K562 (cell line): ENCODE measurements around the gene CREB3L1. TPM values are rescaled to one million over a fixed set of nuclear protein-coding genes. Genes with fewer than 3 reads are reported as not detected.
A peak's percentile ranks its signal among the peaks of the same experiment; 100 is the strongest.

ENCODE experiments used
- ATAC-seq: fragments of 200-7000 bp; cut with Tn5 transposase; 3 replicates; pipeline ENCODE4 v1.9.1; 2020; ENCODE audit warnings: moderate library complexity
- BruUV-seq: library from RNA; stranded (reverse); fragments of 400-500 nt; replicated peaks from 2 replicates; lab custom pipeline; 2021; lab: Mats Ljungman, UMichigan
- CTCF ChIA-PET: fragments of 300-600 bp; formaldehyde crosslinking; extraction: SDS; loops from one replicate; lab custom pipeline; 2021; ENCODE audit warnings: low intra/inter-chr PET ratio; lab: Yijun Ruan, JAX
- POLR2A ChIA-PET: fragments of 300-600, 350-650 bp; sonication (Branson Sonifier 250); formaldehyde crosslinking; extraction: SDS; loops from one replicate; lab custom pipeline; 2021; ENCODE audit warnings: antibody characterized with exemption, inconsistent platforms; lab: Yijun Ruan, JAX
- DNase-seq, 4 experiments: peaks; one replicate each; pipeline versions ENCODE4 v3.0.0 to v3.0.0-alpha.2; 2011 to 2018; ENCODE audit warnings: low spot score in 3 of 4, mixed read lengths in 3 of 4; ENCODE audit errors: extremely low read depth in 1 of 4
- FAIRE-seq: peaks from 2 replicates; lab custom pipeline; 2011; peaks lifted over from hg19 to GRCh38; lab: Jason Lieb, UNC
- H2AFZ ChIP-seq: 2 replicates; pipeline ENCODE4 v1.6.0; 2011; ENCODE audit warnings: low read depth, low read length, control low read depth, inconsistent platforms
- H3K27ac ChIP-seq: fragments of 200-600 bp; 3 replicates; pipeline ENCODE4 v1.8.0; 2011; ENCODE audit warnings: low read depth, mild to moderate bottlenecking, control low read depth, inconsistent platforms, low read length, moderate library complexity, mixed read lengths; ENCODE audit errors: extremely low read depth
- H3K27me3 ChIP-seq, 2 experiments: fragments of 300-600 bp in 1 of 2; 2 replicates in 1 of 2; 3 replicates in 1 of 2; pipeline versions ENCODE4 v1.6.0 to v1.8.0; 2011; ENCODE audit warnings: inconsistent platforms in 2 of 2, low read length in 2 of 2, mild to moderate bottlenecking in 1 of 2, mixed read lengths in 1 of 2, moderate library complexity in 1 of 2; ENCODE audit not compliant: control insufficient read depth in 2 of 2, insufficient read depth in 2 of 2
- H3K36me3 ChIP-seq: fragments of 300-600 bp; 3 replicates; pipeline ENCODE4 v1.8.0; 2011; ENCODE audit warnings: mild to moderate bottlenecking, low read length, inconsistent platforms; ENCODE audit not compliant: control insufficient read depth, insufficient read depth
- H3K4me1 ChIP-seq, 2 experiments: fragments of 200-600 bp in 1 of 2; replicated peaks in 1 of 2; 2 replicates in 1 of 2; 3 replicates in 1 of 2; pipeline versions ENCODE4 v1.5.1 to v1.8.0; 2011; ENCODE audit warnings: inconsistent platforms in 2 of 2, low read length in 2 of 2, mild to moderate bottlenecking in 1 of 2, mixed read lengths in 1 of 2, moderate library complexity in 1 of 2; ENCODE audit not compliant: control insufficient read depth in 2 of 2, insufficient read depth in 2 of 2
- H3K4me2 ChIP-seq: 2 replicates; pipeline ENCODE4 v1.6.1; 2011; ENCODE audit warnings: low read length, control low read depth, inconsistent platforms, mixed read lengths; ENCODE audit not compliant: insufficient read depth
- H3K4me3 ChIP-seq: fragments of 200-600 bp; sonication (generic), shearing (Covaris generic); 2 replicates; pipeline ENCODE4 v1.5.1; 2016; ENCODE audit warnings: control low read depth, inconsistent platforms
- H3K79me2 ChIP-seq: fragments of 200-600 bp; 3 replicates; pipeline ENCODE4 v1.8.0; 2011; ENCODE audit warnings: low read length, inconsistent platforms; ENCODE audit not compliant: control insufficient read depth, insufficient read depth
- H3K9ac ChIP-seq, 2 experiments: 2 replicates each; pipeline versions ENCODE4 v1.6.0 to v1.6.1; 2011; ENCODE audit warnings: low read depth in 2 of 2, low read length in 2 of 2, control low read depth in 1 of 2, inconsistent platforms in 1 of 2, mild to moderate bottlenecking in 1 of 2, mixed read lengths in 1 of 2; ENCODE audit not compliant: insufficient read depth in 1 of 2
- H3K9me1 ChIP-seq: one replicate; pipeline ENCODE4 v1.6.0; 2011; ENCODE audit warnings: inconsistent platforms, mild to moderate bottlenecking, low read length, moderate library complexity; ENCODE audit not compliant: control insufficient read depth, insufficient read depth
- H3K9me3 ChIP-seq: replicated peaks from 2 replicates; pipeline ENCODE4 v1.5.1; 2011; ENCODE audit warnings: low read depth, low read length, inconsistent platforms; ENCODE audit not compliant: control insufficient read depth, insufficient read depth
- H4K20me1 ChIP-seq: replicated peaks from 2 replicates; pipeline ENCODE4 v1.6.1; 2011; ENCODE audit warnings: low read length, inconsistent platforms, mixed read lengths; ENCODE audit not compliant: control insufficient read depth, insufficient read depth
- ELF1 ChIP-seq: fragments of 200-800 bp; sonication (Bioruptor generic); IDR thresholded peaks from 2 replicates; pipeline ENCODE4 v1.6.1; 2016; ENCODE audit warnings: missing genetic modification characterization, missing compliant biosample characterization
- GTF2E2 ChIP-seq: fragments of 200-800 bp; sonication (Bioruptor generic); IDR thresholded peaks from 2 replicates; pipeline ENCODE4 v1.6.1; 2016; ENCODE audit warnings: missing genetic modification characterization, missing compliant biosample characterization
- HOXB6 ChIP-seq: fragments of 250-450 bp; sonication (Bioruptor Pico); IDR thresholded peaks from 2 replicates; pipeline ENCODE4 v1.5.1; 2022; ENCODE audit warnings: mild to moderate bottlenecking, borderline replicate concordance
- POLR3A ChIP-seq: IDR thresholded peaks from 2 replicates; pipeline ENCODE4 v1.6.1; 2011; ENCODE audit warnings: borderline replicate concordance, mild to moderate bottlenecking, moderate library complexity; ENCODE audit not compliant: insufficient read length, insufficient read depth; ENCODE audit errors: extremely low read depth
- ZFP91 ChIP-seq: sonication (generic); formaldehyde crosslinking; IDR thresholded peaks from 2 replicates; pipeline ENCODE4 v1.8.0; 2022; ENCODE audit warnings: mild to moderate bottlenecking, missing genetic modification reagents
- ZNF175 ChIP-seq: fragments of 200-800 bp; sonication (Bioruptor generic); IDR thresholded peaks from 2 replicates; pipeline ENCODE4 v1.6.1; 2016; ENCODE audit warnings: low read depth, mild to moderate bottlenecking, missing genetic modification characterization, missing compliant biosample characterization
- WGBS: fragments of 100-300 bp; shearing (Covaris generic); methylation state at CpG from one replicate; pipeline ENCODE4 v1.1.6; 2016; ENCODE audit warnings: low coverage, mixed read lengths; ENCODE audit not compliant: insufficient coverage; ENCODE audit errors: missing lambda C conversion rate; 5-methylcytosine and 5-hydroxymethylcytosine counted together
- in situ Hi-C: fragments of 300-500 bp; cut with MboI; formaldehyde crosslinking; loops from 4 replicates; pipeline ENCODE4 v1.15.0; 2018; ENCODE audit warnings: inconsistent platforms, mixed read lengths
- intact Hi-C: fragments of 100-400 bp; cut with micrococcal nuclease; formaldehyde crosslinking; loops from 2 replicates; pipeline ENCODE4 v1.14.2; 2022
- polyA plus RNA-seq, 8 experiments: library from polyadenylated mRNA; depleted of rRNA in 4 of 8; stranded (reverse) in 5 of 8; unstranded in 3 of 8; fragments of >200 nt; fragmentation: Nextera tagmentation in 2 of 8; fragmentation: Illumina TruSeq in 1 of 8; extraction: Ambion mirVana in 2 of 8; extraction: Trizol in 1 of 8; gene quantifications; 2 replicates each; pipeline versions ENCODE4 v1.2.1 to v1.2.3, GENCODE V29; 2011 to 2014; ENCODE audit warnings: inconsistent platforms in 1 of 8, missing spikeins in 1 of 8
- total RNA-seq, 7 experiments: library from RNA; depleted of rRNA in 6 of 7; stranded (reverse); fragments of >200 nt in 6 of 7; fragmentation: Illumina TruSeq in 2 of 7; extraction: Trizol in 2 of 7; gene quantifications; 2 replicates each; pipeline versions ENCODE4 v1.2.1 to v1.2.3, GENCODE V29; 2011 to 2021; ENCODE audit warnings: low replicate concordance in 1 of 7

Gene CREB3L1
- total and polyA plus RNA-seq, 9 of the 15 experiments (the other 6 are each of a cell fraction or from before 2014, with no cell fraction given), result 1.2 to 27.6 (median 3.7) TPM

DNA sequence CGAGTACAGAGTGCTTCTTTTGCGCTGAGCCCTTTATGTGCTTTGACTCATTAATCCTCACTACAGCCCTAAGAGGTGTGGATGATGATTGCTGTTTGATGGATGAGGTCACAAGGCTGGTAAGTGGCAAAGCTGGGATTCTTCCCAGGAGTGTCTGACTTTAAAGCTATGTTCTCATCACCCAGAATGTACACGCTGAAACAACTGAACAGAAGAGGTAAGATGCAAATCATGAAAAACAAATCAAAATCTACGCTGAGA, 37.7 kb upstream of the CREB3L1 start:
- FAIRE-seq, result no peak
- no peaks in the 10 kb centered on the region for H4K20me1 ChIP-seq
- BruUV-seq, result no TSS peak
- TF ChIP-seq ELF1, result 0 out of 2 replicates have a peak, but pooled peaks have one; percentile 19
- TF ChIP-seq POLR3A, result no peak
- no peak for TF ChIP-seq ZFP91 (CRISPR knock-in tag)
- TF ChIP-seq ZNF175 (CRISPR knock-in tag), result 0 out of 2 replicates have a peak, but pooled peaks have one; percentile 16
- TF ChIP-seq HOXB6, result no peak
- peak; percentile 51; the same call in 1 of the 2 replicates for TF ChIP-seq GTF2E2 (tag)
- TF ChIP-seq, all 486 proteins: peak for 3
- Histone ChIP-seq H3K27ac (peak overlapping the region; percentile 64), H3K4me3 (peak overlapping the region; percentile 35; the same call in 1 of the 2 replicates), H3K4me1 (peaks cover 48 to 56% of the 10 kb centered on the region in 2 experiments), H2AFZ (peak overlapping the region; percentile 90; the same call in 1 of the 2 replicates), H3K9me1 (no peaks in the 10 kb centered on the region), H3K27me3 (no peaks in the 10 kb centered on the region), H3K36me3 (peaks cover 4% of the 10 kb centered on the region; the same call in 1 of the 3 replicates), H3K4me2 (peak overlapping the region; percentile 83), H3K79me2 (peaks cover 24% of the 10 kb centered on the region; the same call in 2 of the 3 replicates), H3K9me3 (peaks cover 2% of the 10 kb centered on the region; the same call in 1 of the 2 replicates), H3K9ac (peak overlapping the region in 1 of 2 experiments; percentile 58; a peak in 1 of 4 replicates)
- in situ Hi-C loops (loop anchor here (10.0 kb wide), 1 partner anchor 75 kb away; no protein-coding TSS in a partner anchor), intact Hi-C loops (loop anchor here (1.0 to 5.0 kb wide), 2 partner anchors 76 to 247 kb away; no protein-coding TSS in a partner anchor)
- DNase-seq, result no peak
- ChIA-PET POLR2A (interaction anchor here (0.5 to 2.5 kb wide), 5 partner anchors 50 to 1451 kb away, joined by 3 to 10 read pairs (median 4); no protein-coding TSS in a partner anchor), CTCF (interaction anchor here (0.8 to 2.4 kb wide), 4 partner anchors 58 to 275 kb away, joined by 3 to 19 read pairs (median 6); no protein-coding TSS in a partner anchor)
- ATAC-seq, result no peak
- WGBS, result 39% methylated on average over 4 of the region's 4 CpGs
